Measurements from ENCODE around the gene PARL. TPM values are rescaled to one million over a fixed set of nuclear protein-coding genes. Genes with fewer than 3 reads are reported as not detected.
"Not testable (repeated sequence)": the region's sequence is repeated elsewhere in the genome, so short reads cannot be mapped to it uniquely, and the experiment has no call there.

Gene PARL
- total RNA-seq, 1 donor from 2014 or later = 50.5 TPM

DNA sequence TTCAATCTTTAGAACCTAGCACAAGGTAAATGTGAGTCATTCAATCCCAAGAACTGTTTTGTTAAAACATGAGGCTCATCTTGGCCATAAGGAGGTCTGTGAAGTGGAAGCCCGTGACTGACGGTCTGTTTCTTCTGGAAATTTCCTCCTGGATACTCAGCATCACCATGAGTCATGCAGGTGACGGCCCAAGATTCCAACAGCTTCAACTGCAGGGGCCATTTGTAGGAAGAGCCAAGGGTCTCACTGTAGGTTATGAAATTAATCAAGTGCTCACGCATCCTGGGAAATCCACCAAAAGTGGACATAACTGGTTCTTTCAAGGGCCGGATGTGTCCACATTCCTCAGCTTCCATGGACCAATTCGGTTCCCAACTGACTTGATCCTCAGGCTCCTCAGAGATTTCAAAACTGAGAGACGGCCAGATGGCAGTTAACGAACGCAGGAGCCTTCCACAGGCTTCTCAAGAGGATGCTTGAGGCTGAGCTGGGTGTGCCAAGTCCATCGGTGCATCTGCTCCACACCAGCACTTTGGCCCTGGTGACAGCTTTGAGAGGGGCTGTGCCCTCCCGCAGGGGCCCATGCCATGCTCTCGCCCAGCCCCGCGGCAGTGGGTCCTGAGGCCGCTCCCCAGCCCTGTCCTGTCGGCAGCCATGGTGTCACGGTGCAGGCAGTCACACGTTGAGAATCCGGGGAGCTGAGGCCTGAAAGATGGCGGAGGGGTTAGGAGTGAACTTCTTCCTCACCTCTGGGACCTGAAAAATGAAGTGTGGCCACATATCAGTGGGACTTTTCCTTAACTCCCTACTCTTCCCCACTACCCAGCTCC lies 67.8 kb downstream of the PARL start:
- no peak for ATAC-seq

DNA sequence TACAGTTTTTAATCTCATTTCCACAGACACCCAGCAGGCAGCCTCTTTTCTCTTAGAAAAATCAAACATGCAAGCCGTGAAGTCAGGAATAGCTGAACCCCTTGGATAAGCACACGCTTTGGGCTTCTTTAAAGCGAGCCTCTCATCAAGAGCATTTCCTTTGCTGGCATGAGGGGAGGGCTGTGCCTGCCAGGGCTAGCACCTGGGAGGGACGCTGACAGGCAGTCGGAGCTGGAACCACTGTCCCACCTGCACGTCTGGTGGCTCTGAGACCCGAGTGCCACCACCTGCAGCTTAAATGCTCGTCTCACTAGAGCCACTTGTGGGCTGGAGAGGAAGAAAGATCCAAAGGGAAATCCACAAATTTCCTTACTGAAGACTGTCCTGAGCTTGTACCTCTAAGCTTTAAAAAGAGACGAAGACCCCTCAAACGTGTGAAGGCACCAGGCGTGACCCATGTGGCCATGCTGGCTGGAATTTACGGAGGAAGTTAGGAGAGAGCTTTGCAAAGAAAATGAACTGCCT lies 68.7 kb downstream of the PARL start:
- ATAC-seq = no peak

DNA sequence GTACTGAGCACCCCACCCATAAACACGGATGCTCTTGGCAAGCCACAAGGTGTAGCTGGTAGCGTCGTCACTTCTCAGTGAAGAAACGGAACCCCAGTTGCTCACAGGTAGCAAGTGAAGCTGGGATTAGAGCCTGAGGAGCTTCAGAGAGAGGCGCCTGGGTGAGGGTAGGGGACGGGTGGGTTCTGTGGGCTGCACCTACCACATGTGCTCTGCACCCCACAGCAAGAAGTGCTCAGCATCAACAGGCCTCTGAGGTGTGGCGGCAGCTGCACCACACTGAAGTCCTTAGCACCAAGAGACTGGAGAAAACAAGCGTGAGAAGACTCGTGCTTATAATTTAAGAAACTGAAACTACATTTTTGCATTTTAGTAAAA lies 69.1 kb downstream of the PARL start:
- ATAC-seq = no peak

DNA sequence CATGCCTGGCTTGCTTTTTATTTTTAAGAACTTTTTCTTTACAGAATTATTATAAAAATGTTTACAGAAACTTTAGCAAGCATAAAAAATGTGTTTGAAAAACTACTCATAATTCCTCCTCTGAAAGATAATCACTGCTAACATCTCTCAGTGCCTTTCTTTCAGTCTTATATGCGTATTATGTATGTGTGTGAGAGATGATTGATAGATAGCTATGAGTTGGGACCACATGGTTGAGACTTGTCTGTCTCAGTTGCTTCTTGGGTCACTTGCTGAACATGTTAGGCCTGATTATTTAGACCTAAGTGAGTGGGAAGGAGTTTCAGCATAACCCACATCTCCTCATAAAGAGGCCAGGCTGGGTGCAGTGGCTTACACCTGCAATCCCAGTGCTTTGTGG lies 70.4 kb downstream of the PARL start:
- ATAC-seq = no peak

DNA sequence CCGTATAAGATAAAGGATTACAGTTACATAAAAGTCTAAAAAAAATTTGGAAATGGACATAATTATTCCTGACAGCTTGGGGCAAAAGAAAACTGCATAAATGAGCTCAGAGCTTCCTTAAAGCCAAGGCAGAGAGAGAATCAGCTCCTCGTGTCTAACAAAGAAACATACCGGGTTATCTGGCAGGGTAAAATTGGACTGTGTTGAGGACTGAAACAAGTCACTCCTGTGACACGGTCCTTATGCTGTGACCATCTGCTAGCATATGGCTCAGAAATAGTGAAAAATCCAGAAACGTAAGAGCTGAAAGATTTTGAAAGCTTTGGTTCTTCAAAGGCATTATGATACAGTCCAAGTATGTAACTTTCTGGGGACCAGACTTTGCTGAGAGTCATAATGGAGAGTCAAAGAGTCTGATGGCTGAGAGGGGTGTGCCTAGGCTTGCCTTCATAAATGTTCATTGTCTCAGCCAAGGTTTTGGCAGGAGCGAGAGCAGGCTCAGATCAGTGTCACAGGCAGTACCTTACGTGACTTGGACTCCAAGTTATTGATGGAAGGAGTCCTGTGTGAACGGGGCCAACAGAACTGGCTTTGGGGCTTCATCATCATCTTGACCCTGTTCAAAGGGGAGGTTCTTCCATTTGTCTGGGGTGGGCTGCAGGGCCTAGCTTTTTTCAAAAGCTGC lies 71.8 kb downstream of the PARL start:
- peak; percentile 71 for ATAC-seq

DNA sequence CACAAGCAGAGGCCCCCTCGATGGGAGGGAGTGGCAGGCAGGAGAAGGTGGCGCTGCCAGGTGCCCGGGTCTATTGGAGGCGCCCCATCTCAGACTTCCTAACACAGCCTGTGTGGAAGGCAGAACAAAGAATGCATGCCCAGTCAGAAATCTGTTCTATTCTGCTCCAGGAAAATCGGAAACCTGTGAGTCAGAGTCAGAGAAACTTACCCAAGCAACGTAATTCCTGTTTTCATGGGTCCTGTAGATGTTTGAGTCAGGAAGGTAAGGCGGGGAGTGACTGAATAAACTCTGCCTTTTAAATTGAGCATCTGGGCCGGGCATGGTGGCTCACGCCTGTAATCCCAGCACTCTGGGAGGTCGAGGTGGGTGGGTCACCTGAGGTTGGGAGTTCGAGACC lies 73.0 kb downstream of the PARL start:
- peak; percentile 74 for ATAC-seq

DNA sequence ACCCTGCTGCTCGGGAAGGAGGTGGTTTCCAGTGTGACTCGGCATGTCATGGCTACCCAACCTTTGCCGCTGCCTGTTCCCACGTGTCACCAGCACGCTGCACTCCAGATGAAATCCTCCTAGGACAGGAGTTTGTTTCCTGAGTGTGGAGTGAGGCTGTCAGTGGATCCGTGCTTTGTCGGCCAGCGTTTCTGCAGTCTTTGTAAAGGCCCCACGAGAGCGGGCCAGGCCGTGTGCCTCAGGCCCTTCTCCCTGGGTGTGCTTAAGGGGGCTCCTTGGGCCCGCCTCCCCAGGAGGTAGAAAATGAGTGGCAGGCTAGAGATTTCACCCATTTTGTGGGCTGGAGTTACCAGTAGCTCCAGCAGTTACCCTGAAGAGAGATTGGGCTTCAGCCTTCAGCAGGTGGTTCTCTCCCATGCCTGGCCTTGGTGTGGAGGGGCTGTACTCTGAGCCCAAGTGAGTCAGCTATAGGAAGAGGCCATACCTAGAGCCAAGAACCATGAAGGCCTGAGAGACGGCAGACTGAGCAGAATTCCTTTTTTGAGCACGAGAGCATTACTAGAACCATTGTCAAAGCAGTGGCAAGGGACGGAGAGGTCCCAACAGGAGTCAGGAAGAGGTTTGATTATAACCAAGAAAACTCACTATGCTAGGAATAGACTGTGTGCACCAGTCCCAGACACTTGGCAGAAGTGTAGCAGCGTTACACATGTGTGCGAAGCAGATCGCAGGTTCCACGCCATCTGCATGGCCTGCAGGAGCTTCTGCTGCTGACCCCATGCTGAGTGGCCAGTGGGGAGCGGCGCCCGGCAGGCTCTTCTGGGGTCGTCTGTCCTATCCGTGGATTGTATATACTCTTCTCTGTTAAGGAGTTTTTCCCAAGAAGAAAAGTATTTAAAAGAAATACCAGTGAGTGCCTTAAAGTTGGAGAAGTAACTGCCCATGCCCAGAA lies 73.8 kb downstream of the PARL start:
- no peak for ATAC-seq

DNA sequence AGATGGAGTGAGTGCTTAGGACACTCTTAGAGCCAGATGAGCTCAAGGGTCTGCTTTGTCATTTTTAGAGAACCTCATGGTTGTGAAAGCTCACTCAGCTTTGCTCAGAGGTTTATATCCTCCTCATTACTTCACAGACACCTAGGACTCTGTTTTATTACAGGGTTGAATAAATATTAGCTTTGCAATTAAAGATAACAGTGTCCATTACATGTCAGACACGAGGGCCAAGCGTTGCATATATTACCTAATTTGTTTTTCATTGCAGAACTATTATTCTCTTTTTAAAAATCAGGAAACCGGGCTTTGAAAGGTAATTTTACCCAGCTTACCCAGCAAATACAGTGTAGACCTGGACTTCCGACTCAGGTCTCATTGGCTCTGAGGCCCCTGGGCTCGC lies 75.4 kb downstream of the PARL start:
- ATAC-seq = no peak

DNA sequence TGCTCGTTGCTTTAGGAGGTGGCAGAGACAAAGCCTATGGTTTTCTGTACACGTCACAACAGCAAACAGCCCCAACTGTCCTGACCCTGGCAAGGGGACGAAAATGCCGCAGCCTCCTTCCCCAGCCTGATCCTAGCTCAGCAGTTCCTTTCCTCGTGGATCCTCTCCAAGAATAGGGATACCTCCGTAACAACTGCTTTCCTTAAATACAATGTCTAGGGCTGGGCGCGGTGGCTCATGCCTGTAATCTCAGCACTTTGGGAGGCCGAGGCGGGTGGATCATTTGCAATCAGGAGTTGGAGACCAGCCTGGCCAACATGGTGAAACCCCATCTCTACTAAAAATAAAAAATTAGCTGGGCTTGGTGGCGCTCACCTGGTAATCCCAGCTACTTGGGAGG lies 76.3 kb downstream of the PARL start:
- ATAC-seq = no peak

DNA sequence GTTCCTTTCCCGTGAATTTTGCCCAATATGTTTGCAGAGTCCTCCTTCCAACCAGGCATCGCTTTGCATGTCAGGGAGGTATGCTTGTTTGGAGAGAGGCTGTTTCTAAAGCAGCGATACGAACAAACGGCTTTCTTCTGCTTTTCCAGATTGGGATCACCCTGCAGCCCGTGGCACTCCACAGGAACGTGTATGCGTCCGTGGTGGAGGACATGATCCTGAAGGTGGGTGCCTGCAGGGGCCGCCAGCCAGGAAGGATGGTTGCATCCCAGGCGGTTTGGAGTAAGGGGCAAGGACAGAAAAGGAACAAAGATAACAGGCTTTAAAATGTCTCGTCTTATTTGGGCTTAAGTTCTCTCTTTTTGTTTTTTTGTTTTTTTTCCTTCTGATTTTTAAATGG lies 76.8 kb downstream of the PARL start:
- ATAC-seq = no peak

DNA sequence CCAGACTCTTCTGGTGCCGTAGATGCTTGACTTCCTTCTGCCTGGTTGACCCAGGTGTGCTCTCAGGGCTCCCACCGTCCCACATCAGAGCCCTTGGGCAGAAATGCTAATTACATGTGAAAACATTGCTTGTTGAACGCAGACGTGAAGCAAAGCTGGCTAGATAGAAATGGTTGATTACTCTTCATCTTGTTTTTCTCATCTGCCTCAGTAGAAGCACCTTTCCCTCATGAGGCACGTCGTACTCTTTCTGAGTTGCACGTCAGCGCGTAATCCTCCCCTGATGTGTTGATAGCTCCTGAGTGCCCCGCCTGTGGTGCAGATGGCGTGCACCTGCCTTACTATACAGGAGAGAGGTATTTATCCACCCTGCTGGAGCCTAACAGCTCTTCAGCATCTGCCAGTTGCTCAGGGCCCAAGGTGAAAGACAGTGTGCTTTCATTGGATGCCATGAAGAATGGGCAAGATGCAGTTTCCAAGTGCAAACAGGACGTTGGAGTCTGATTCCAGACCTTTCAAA lies 77.4 kb downstream of the PARL start:
- no peak for ATAC-seq

DNA sequence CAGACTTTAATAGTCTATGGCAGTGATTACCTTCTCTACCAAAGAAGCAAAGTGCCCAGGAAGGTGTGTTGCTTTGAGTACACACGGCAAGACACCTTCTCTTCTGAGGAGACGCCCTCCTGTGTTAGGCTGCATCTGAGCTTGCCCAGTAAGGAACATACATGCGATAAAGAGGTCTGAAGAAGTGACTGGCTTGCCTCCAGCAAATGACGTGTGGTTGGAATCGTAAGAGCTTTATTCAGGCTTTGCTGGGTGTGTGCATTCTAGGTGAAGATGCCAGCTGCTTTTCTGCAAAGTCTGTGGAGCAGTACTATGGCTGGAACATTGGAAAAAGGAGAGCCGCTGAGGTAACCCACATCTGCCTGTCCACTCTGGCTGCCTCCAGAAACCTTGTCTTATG lies 81.7 kb downstream of the PARL start:
- ATAC-seq = no peak

DNA sequence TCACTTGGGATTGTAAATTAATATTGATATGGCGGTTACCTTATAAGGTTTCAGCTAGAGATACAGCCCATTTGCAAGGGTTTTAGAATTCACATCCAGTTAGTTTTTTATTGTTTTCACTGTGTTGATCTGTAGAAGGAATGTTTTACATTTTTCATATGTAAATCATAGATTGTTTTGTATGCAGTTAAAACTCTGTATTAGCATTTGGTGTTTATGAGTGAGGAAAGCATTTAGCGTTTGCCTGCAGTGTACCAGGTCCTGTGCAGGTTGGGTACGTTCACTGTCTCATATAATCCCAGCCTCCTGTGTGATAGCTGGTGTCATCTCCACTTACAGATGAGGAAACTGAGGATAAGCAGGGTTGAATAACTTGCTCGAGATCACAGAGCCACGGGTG lies 83.1 kb downstream of the PARL start:
- no peak for ATAC-seq

DNA sequence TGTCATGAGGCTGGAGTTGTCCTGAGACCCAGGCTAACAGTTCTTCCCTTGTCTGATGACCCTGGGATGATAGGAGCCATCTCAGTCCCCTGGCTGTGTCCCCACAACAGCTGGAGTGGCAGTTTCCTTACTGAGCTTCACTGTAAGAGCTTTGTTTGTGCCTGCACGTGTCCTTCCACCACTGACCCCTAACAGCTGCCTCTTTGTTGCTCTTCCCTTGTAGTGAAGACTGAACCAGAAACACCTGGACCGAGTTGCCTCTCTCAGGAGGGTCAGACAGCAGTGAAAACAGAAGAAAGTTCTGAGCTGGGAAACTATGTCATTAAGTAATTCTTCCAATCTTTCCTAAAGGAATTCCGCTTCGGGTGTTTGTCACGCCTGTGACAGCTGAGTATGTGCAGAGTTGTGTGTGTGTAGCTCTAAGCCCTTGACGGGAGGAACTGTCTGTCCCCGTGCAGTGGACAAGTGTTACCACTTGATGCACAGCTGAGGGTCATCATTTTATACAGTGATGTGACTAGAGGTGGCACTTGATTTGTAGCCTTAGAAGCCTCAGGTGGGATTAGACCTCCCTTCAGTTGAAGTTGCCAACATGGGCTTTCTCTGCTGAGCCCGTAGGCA lies 84.3 kb downstream of the PARL start:
- no peak for ATAC-seq

DNA sequence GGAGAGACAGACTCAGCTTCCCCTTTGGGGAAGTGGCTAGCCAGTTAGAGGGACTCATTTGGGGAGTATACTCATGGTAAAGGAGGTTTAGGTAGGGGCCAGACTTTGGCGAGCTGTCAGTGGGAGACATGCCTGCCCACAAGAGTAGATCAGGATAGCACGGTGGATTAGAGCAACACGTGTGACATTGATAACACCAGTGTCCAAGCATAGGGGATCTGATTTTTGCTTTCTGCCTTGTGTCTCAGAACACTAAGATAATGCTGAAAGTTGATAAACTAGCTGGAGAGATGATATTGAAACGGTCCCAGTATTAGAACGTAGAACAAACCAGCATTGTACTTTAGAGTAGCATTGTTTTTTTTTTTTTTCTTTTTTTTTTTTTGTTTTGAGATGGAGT lies 85.2 kb downstream of the PARL start:
- no peak for ATAC-seq

DNA sequence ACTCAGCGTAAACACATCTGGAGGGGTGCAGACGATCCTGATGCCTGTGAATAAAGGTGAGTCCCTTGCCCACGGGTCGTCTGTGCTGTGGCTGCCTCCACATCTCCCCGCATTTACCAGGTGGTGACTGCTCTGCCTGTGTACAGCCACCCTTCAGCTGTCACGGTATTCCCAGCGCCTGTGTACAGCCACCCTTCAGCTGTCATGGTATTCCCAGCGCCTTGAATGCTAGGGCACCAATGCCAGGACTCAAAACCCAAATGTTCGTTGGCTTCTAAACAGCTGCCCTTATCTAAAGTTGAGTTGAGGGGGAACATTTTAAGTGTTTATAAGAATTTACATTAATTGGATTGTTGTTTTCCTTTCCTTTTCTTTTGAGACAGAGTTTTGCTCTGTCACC lies 86.7 kb downstream of the PARL start:
- no peak for ATAC-seq

DNA sequence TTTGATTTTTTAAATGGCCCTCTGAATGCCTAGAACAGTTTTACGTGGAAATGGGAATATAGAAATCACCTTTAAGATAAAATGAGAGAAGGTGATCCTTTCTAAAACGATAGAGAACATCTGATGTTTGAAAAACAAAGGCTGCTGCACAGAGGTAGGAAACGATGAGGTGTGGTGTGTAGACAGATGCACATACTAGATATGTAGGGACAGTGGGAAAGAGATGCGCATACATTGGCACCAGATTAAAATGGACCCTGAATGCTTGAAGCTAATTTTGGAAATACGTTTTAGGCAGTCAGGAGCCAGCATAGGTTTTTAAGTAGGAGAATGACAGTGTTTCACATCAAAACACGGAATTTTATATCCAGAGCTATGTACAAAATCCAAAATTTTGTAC lies 88.3 kb downstream of the PARL start:
- ATAC-seq = no peak

DNA sequence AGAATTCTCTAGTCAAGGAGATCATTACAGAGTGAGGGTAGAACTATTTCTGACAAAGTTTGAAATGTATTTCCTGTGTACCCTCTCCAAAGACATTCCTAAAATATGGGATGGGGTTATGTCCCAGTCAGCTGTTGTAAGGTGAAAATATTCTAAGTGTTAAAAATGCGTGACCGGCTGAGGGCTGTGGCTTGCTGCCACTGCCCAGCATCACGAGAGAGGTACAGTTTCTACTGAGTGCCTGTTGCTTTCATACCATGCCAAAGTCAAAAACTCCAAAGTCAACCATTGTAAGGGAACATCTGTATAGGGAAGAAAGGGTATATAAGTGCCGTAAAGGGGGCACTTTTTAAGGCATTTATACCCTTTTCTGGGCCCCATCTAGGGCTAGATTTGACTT lies 90.2 kb downstream of the PARL start:
- ATAC-seq = no peak

DNA sequence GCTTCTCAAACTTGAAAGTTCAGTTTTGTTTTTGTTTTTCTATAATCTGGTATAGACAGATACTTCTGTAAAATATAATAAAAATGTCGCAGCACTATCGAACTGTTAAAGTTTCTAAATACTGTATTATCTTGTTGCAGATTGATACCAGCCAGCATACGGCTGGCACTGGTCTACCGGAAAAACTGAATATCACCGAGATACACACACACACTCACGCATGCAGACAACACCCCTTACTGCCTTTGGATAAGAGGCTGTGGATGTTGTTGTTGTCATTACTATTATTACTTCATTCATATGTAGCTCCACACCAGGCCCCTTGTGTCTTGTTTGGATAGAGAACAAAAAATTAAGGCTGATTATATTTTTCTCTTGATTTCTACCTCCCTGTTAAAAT lies 91.7 kb downstream of the PARL start:
- ATAC-seq = no peak

DNA sequence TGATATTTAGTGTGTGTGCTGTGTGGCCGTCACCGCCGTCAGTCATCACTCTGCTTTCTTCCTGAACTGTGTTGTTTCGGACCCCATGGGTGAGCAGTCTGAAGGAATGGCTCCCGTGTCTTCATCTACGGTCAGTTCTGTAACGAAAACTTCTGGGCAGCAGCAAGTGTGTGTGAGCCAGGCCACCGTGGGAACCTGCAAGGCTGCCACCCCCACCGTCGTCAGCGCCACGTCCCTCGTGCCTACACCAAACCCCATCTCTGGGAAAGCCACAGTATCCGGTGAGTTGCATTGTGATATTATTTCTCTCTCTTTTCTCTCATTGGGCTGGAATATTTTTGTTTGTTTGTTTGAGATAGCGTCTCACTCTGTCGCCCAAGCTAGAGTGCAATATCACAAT lies 94.0 kb downstream of the PARL start:
- ATAC-seq = no peak

DNA sequence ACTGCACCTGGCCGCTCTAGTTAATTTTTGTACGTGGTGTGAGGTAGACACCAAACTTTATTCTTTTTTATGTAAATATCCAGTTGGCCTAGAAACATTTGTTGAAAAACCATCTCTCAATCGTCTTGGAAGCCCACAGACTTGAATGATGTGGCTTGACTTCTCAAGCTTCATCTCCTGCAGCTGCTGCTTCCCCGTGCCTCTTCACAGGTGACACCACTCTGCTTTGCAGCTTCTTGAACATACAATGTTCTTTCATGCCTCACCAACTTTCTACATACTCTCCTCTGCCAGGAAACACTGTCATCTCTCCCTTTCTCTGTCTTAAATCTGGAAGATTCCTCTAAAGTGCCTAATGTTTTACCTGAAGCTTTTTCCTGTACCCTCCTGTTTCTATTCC lies 94.9 kb downstream of the PARL start:
- no peak for ATAC-seq

DNA sequence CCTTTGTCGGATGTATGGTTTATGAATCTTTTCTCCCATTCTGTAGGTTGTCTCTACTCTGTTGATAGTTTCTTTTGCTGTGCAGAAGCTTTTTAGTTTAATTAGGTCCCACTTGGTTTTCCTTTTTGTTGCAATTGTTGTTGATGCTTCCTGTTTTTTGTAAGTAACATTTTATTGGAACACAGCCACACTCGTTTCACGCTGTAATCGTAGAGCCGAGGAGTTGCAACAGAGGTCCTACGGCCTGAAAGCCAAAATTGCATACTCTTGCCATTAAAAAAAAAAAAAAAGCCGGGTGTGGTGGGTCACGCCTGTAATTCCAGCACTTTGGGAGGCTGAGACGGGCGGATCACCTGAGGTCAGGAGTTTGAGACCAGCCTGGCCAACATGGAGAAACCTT lies 100.2 kb downstream of the PARL start:
- ATAC-seq = not testable (repeated sequence)
